Esophagus muscularis mucosa (tissue), 3 donors: Measurements from ENCODE around the gene C1GALT1.

Source experiments
- CTCF ChIP-seq, 3 experiments: fragments of 200-600 bp in 2 of 3; fragments of 450-650 bp in 1 of 3; sonication (generic) in 2 of 3; IDR thresholded peaks; one replicate each; pipeline ENCODE4 v1.5.1; 2017 to 2019; ENCODE audit warnings: antibody characterized with exemption in 3 of 3, mild to moderate bottlenecking in 2 of 3, moderate library complexity in 1 of 3
- POLR2AphosphoS5 ChIP-seq, 2 donors: sonication (generic); formaldehyde crosslinking; IDR thresholded peaks; one replicate each; pipeline ENCODE4 v1.6.1; 2017; ENCODE audit warnings: antibody characterized with exemption in 2 of 2

GRCh38 chr7:7254319-7254718, 72.0 kb downstream of the C1GALT1 start:
- no peak for TF ChIP-seq CTCF (IDR thresholded peaks at IDR 0.05)
- TF ChIP-seq POLR2AphosphoS5 (IDR thresholded peaks at IDR 0.05): no peak
